GM12801 (cell line): ENCODE results near the gene PRKX.

Experiments used
- CTCF ChIP-seq: IDR thresholded peaks from one replicate; pipeline ENCODE4 v1.5.1; 2011; ENCODE audit warnings: control low read depth; ENCODE audit not compliant: insufficient read length; ENCODE audit errors: extremely low read depth

The PRKX gene

GRCh38 chrX:3713225-3713936 lies at the start of gene PRKX:
Gene PRKX, minus strand, starts transcription at chrX:3713649. Its CDS starts 396 bp downstream, at chrX:3713253.
- TF ChIP-seq CTCF = no peak

- no peak for TF ChIP-seq CTCF
Measured at GRCh38 chrX:3763111-3763510, 49.7 kb upstream of the PRKX start.

GRCh38 chrX:3757510-3758025 lies 44.1 kb upstream of the PRKX start:
- TF ChIP-seq CTCF = no peak

- no peak for TF ChIP-seq CTCF
Measured at GRCh38 chrX:3748052-3748559, 34.7 kb upstream of the PRKX start.

GRCh38 chrX:3743801-3744439 lies 30.5 kb upstream of the PRKX start:
- no peak for TF ChIP-seq CTCF

GRCh38 chrX:3738509-3738908 lies 25.1 kb upstream of the PRKX start:
- TF ChIP-seq CTCF = no peak

GRCh38 chrX:3733043-3733430 lies 19.6 kb upstream of the PRKX start:
- TF ChIP-seq CTCF = no peak
